H1 (cell line): ENCODE results near the gene GTF2IRD1. TPM values are rescaled to one million over a fixed set of nuclear protein-coding genes. Genes with fewer than 3 reads are reported as not detected.

ENCODE experiments used
- CTCF ChIA-PET: fragments of 300-600 bp; sonication (Branson Sonifier 250); formaldehyde crosslinking; loops from one replicate; lab custom pipeline; 2021; ENCODE audit not compliant: partially characterized antibody; lab: Charles Lee
- POLR2A ChIA-PET: fragments of 300-600 bp; sonication (Branson Sonifier 250); formaldehyde crosslinking; loops from one replicate; lab custom pipeline; 2021; ENCODE audit warnings: inconsistent platforms; ENCODE audit not compliant: partially characterized antibody; lab: Charles Lee
- DNase-seq, 2 experiments: peaks; one replicate each; pipeline versions ENCODE4 v3.0.0 to v3.0.0-alpha.2; 2010 to 2022; ENCODE audit warnings: low spot score in 2 of 2, low read depth in 1 of 2, mixed read lengths in 1 of 2
- FAIRE-seq: peaks from 2 replicates; lab custom pipeline; 2011; peaks lifted over from hg19 to GRCh38; lab: Jason Lieb, UNC
- H2AFZ ChIP-seq: 2 replicates; pipeline ENCODE4 v1.8.1; 2012; ENCODE audit warnings: low read length, inconsistent platforms
- H2AK5ac ChIP-seq: 2 replicates; pipeline ENCODE4 v1.6.1; 2013; ENCODE audit warnings: low read depth, low read length
- H2BK120ac ChIP-seq: replicated peaks from 2 replicates; pipeline ENCODE3; 2013; ENCODE audit warnings: low read depth, low read length, inconsistent platforms
- H2BK12ac ChIP-seq: 2 replicates; pipeline ENCODE4 v1.6.1; 2013; ENCODE audit warnings: low read depth, low read length
- H2BK15ac ChIP-seq: 2 replicates; pipeline ENCODE4 v1.6.1; 2013; ENCODE audit warnings: low read length
- H2BK20ac ChIP-seq: 2 replicates; pipeline ENCODE4 v1.6.1; 2013; ENCODE audit warnings: low read length
- H2BK5ac ChIP-seq: 2 replicates; pipeline ENCODE4 v1.6.1; 2013; ENCODE audit warnings: low read depth, low read length
- H3K14ac ChIP-seq: 2 replicates; pipeline ENCODE4 v1.6.1; 2013; ENCODE audit warnings: inconsistent platforms; ENCODE audit not compliant: insufficient read length
- H3K18ac ChIP-seq: 2 replicates; pipeline ENCODE4 v1.6.1; 2013; ENCODE audit warnings: low read length; ENCODE audit errors: extremely low read depth
- H3K23ac ChIP-seq: 2 replicates; pipeline ENCODE4 v1.6.1; 2013; ENCODE audit warnings: inconsistent platforms; ENCODE audit not compliant: insufficient read length
- H3K23me2 ChIP-seq: 2 replicates; pipeline ENCODE4 v1.6.1; 2013; ENCODE audit warnings: low read depth, low read length
- H3K27ac ChIP-seq: 2 replicates; pipeline ENCODE4 v1.6.1; 2011; ENCODE audit warnings: low read depth, low read length, inconsistent platforms
- H3K27me3 ChIP-seq, 4 experiments: replicated peaks in 1 of 4; 1 replicate in 1 of 4; 2 replicates in 3 of 4; pipeline versions ENCODE4 v1.6.1 to v1.8.1; 2011 to 2013; ENCODE audit warnings: low read length in 3 of 4, mild to moderate bottlenecking in 3 of 4, inconsistent platforms in 2 of 4, mixed read lengths in 2 of 4, moderate library complexity in 1 of 4; ENCODE audit not compliant: control insufficient read depth in 3 of 4, insufficient read depth in 3 of 4; ENCODE audit errors: extremely low read depth in 1 of 4
- H3K36me3 ChIP-seq, 4 experiments: 2 replicates each; pipeline versions ENCODE4 v1.6.1 to v1.8.1; 2011 to 2013; ENCODE audit warnings: mild to moderate bottlenecking in 4 of 4, low read length in 3 of 4, moderate library complexity in 2 of 4, control low read depth in 1 of 4, inconsistent platforms in 1 of 4; ENCODE audit not compliant: insufficient read depth in 4 of 4, control insufficient read depth in 2 of 4
- H3K4ac ChIP-seq: replicated peaks from 2 replicates; pipeline ENCODE3; 2013; ENCODE audit warnings: low read length, low read depth, mixed read lengths, inconsistent platforms; ENCODE audit not compliant: insufficient read length
- H3K4me1 ChIP-seq, 4 experiments: replicated peaks in 1 of 4; 1 replicate in 1 of 4; 2 replicates in 3 of 4; pipeline versions ENCODE4 v1.6.1 to v1.8.1; 2011 to 2013; ENCODE audit warnings: low read length in 3 of 4, inconsistent platforms in 2 of 4, mixed read lengths in 1 of 4; ENCODE audit not compliant: insufficient read depth in 4 of 4, control insufficient read depth in 3 of 4
- H3K4me2 ChIP-seq, 2 experiments: 2 replicates each; pipeline versions ENCODE4 v1.6.1 to v1.8.1; 2011 to 2013; ENCODE audit warnings: low read depth in 2 of 2, low read length in 2 of 2, control low read depth in 1 of 2, inconsistent platforms in 1 of 2, mild to moderate bottlenecking in 1 of 2; ENCODE audit not compliant: insufficient read depth in 1 of 2
- H3K4me3 ChIP-seq, 4 experiments: fragments of 200-600, 300-600 bp in 1 of 4; sonication (generic), shearing (Covaris generic), sonication (Bioruptor Twin) in 1 of 4; 2 replicates each; pipeline versions ENCODE4 v1.5.1 to v1.8.1; 2011 to 2016; ENCODE audit warnings: low read length in 4 of 4, low read depth in 3 of 4, control low read depth in 2 of 4, inconsistent platforms in 2 of 4, mild to moderate bottlenecking in 2 of 4, mixed read lengths in 1 of 4, moderate library complexity in 1 of 4; ENCODE audit not compliant: insufficient read depth in 2 of 4; ENCODE audit errors: extremely low read depth in 1 of 4
- H3K56ac ChIP-seq: replicated peaks from 2 replicates; pipeline ENCODE3; 2013; ENCODE audit warnings: low read depth, mild to moderate bottlenecking, mixed read lengths, low read length, inconsistent platforms; ENCODE audit not compliant: insufficient read length
- H3K79me1 ChIP-seq: 2 replicates; pipeline ENCODE4 v1.6.1; 2013; ENCODE audit warnings: low read depth, low read length, control low read depth
- H3K79me2 ChIP-seq, 2 experiments: 2 replicates each; pipeline versions ENCODE4 v1.6.1 to v1.8.1; 2012 to 2013; ENCODE audit warnings: low read length in 2 of 2, mild to moderate bottlenecking in 2 of 2, inconsistent platforms in 1 of 2; ENCODE audit not compliant: insufficient read depth in 2 of 2, control insufficient read depth in 1 of 2
- H3K9ac ChIP-seq, 4 experiments: replicated peaks in 1 of 4; 1 replicate in 1 of 4; 2 replicates in 3 of 4; pipeline versions ENCODE4 v1.6.1 to v1.8.1; 2011 to 2013; ENCODE audit warnings: low read depth in 3 of 4, low read length in 3 of 4, control low read depth in 2 of 4, mild to moderate bottlenecking in 2 of 4, moderate library complexity in 2 of 4, inconsistent platforms in 1 of 4; ENCODE audit errors: extremely low read depth in 1 of 4
- H3K9me3 ChIP-seq, 2 experiments: 2 replicates each; pipeline versions ENCODE4 v1.6.1 to v1.8.1; 2012 to 2013; ENCODE audit warnings: mild to moderate bottlenecking in 2 of 2, moderate library complexity in 2 of 2, control low read depth in 1 of 2, inconsistent platforms in 1 of 2, low read depth in 1 of 2, low read length in 1 of 2, mixed read lengths in 1 of 2; ENCODE audit not compliant: insufficient read depth in 2 of 2
- H4K20me1 ChIP-seq, 2 experiments: replicated peaks in 1 of 2; 2 replicates each; pipeline versions ENCODE3 to v1.8.1; 2011 to 2013; ENCODE audit warnings: inconsistent platforms in 2 of 2, low read length in 2 of 2, mild to moderate bottlenecking in 1 of 2; ENCODE audit not compliant: insufficient read depth in 2 of 2, control insufficient read depth in 1 of 2
- H4K5ac ChIP-seq: 2 replicates; pipeline ENCODE4 v1.6.1; 2013; ENCODE audit warnings: low read length, low read depth, mixed read lengths, inconsistent platforms; ENCODE audit not compliant: insufficient read length
- H4K8ac ChIP-seq: 2 replicates; pipeline ENCODE4 v1.8.0; 2013; ENCODE audit warnings: mild to moderate bottlenecking, moderate library complexity, low read length, inconsistent platforms; ENCODE audit not compliant: insufficient read depth; ENCODE audit errors: extremely low read depth
- H4K91ac ChIP-seq: replicated peaks from 2 replicates; pipeline ENCODE3; 2013; ENCODE audit warnings: low read length, mixed read lengths, inconsistent platforms; ENCODE audit not compliant: insufficient read length
- CTCF ChIP-seq, 3 experiments: IDR thresholded peaks; 1 replicate in 2 of 3; 2 replicates in 1 of 3; pipeline versions ENCODE4 v1.5.1 to v1.6.1; 2011; ENCODE audit warnings: low read length in 3 of 3, mild to moderate bottlenecking in 3 of 3, inconsistent platforms in 2 of 3, low read depth in 1 of 3, moderate library complexity in 1 of 3; ENCODE audit not compliant: insufficient read depth in 1 of 3; ENCODE audit errors: control extremely low read depth in 1 of 3
- RXRA ChIP-seq: IDR thresholded peaks from 2 replicates; pipeline ENCODE4 v1.6.1; 2011; ENCODE audit warnings: low read depth, mild to moderate bottlenecking, low read length, moderate library complexity; ENCODE audit not compliant: insufficient read depth
- TEAD4 ChIP-seq: IDR thresholded peaks from 2 replicates; pipeline ENCODE4 v1.6.1; 2012; ENCODE audit warnings: low read depth, low read length, inconsistent platforms, mixed read lengths
- WGBS, 2 experiments: shearing (Covaris generic) in 1 of 2; methylation state at CpG; one replicate each; pipeline versions ENCODE4 v1.1.6 to v1.1.7; 2013 to 2015; ENCODE audit warnings: low lambda C conversion rate in 2 of 2, mixed read lengths in 2 of 2, inconsistent platforms in 1 of 2, low coverage in 1 of 2, missing lambda C conversion rate in 1 of 2; ENCODE audit not compliant: insufficient replicate concordance in 2 of 2, insufficient coverage in 1 of 2, insufficient read length in 1 of 2; ENCODE audit errors: extremely low coverage in 1 of 2, missing lambda C conversion rate in 1 of 2; 5-methylcytosine and 5-hydroxymethylcytosine counted together
- polyA plus RNA-seq, 7 experiments: library from polyadenylated mRNA; depleted of rRNA in 3 of 7; stranded (reverse) in 5 of 7; unstranded in 2 of 7; fragments of >200 nt in 5 of 7; fragments of 200-250 nt in 2 of 7; gene quantifications; 1 replicate in 5 of 7; 2 replicates in 1 of 7; 4 replicates in 1 of 7; pipeline versions ENCODE4 v1.2.1 to v1.2.3, GENCODE V29; 2011 to 2013; ENCODE audit warnings: missing spikeins in 2 of 7, mixed read lengths in 2 of 7
- total RNA-seq: library from RNA; stranded (reverse); fragmentation: NEBNext Ultra II Directional; extraction: Animal tissue kit (Norgen Biotek cat#: 25700); gene quantifications from 2 replicates; pipeline ENCODE4 v1.2.1, GENCODE V29; 2021

GTF2IRD1 gene
- total and polyA plus RNA-seq, 2 of the 8 experiments (the other 6 are each of a cell fraction or from before 2014, with no cell fraction given) = 27.4 to 45.4 TPM

- Histone ChIP-seq H3K4me3 (no peak overlapping the region), H3K27me3 (no peaks in the 10 kb centered on the region), H3K9me3 (no peaks in the 10 kb centered on the region), H3K4me1 (peaks cover 0 to 11% (median 3%) of the 10 kb centered on the region in 4 experiments; a peak in 3 of 7 replicates), H3K14ac (no peak overlapping the region), H2BK5ac (no peak overlapping the region), H3K79me1 (no peaks in the 10 kb centered on the region), H2AFZ (no peak overlapping the region), H4K91ac (no peak overlapping the region), H2BK15ac (no peak overlapping the region), H3K23me2 (peaks cover 3% of the 10 kb centered on the region; the same call in 1 of the 2 replicates), H3K79me2 (no peaks in the 10 kb centered on the region), H4K20me1 (peaks cover 2 to 3% of the 10 kb centered on the region in 2 experiments), H3K27ac (no peak overlapping the region), H2BK12ac (no peak overlapping the region), H3K9ac (no peak overlapping the region), H3K4me2 (0 out of 4 replicates have a peak overlapping the region, but pooled peaks of 1 of the 2 experiments have one; percentile 33), H3K4ac (no peak overlapping the region), H2BK120ac (no peak overlapping the region), H4K5ac (no peak overlapping the region), H2AK5ac (no peak overlapping the region), H4K8ac (no peak overlapping the region), H3K18ac (no peak overlapping the region), H3K56ac (no peak overlapping the region), H3K23ac (no peak overlapping the region), H3K36me3 (peaks cover 4 to 37% (median 22%) of the 10 kb centered on the region in 4 experiments; a peak in 7 of 8 replicates), H2BK20ac (no peak overlapping the region)
- WGBS, 2 experiments = 85% methylated on average over 6 of the region's 6 CpGs; no CpG with 5 or more reads in 1 of the 2 experiments
- POLR2A ChIA-PET = interaction anchor here (1.9 kb wide), 1 partner anchor 24 kb away, joined by 6 read pairs; no protein-coding TSS in a partner anchor
- CTCF ChIA-PET = interaction anchor here (0.7 to 2.1 kb wide), 5 partner anchors 10 to 78 kb away, joined by 3 to 8 read pairs (median 4); no protein-coding TSS in a partner anchor
- no peak for DNase-seq
- TF ChIP-seq RXRA = no peak
- no peak for TF ChIP-seq TEAD4
- peak in 1 of 3 experiments; percentile 9; a peak in 1 of 4 replicates for TF ChIP-seq CTCF (IDR thresholded peaks at IDR 0.05; ENCODE audit: control extremely low read depth in 1 of 3, insufficient read depth in 1 of 3, low read depth in 1 of 3, low read length in 3 of 3)
- FAIRE-seq = no peak
These were observed 71.4 kb downstream of the GTF2IRD1 start for GRCh38 chr7:74525140-74525539.
